OCI-LY3 (cell line): ENCODE measurements around the gene KAZN.

Experiments used
- H2AFZ ChIP-seq: fragments of 200-600, 300-600 bp; shearing (Covaris generic); 2 replicates; pipeline ENCODE4 v1.6.0; 2014; ENCODE audit warnings: antibody characterized with exemption, low read depth, low read length
- H3K27ac ChIP-seq: fragments of 200-600, 300-600 bp; sonication (generic); 2 replicates; pipeline ENCODE4 v1.5.1; 2014; ENCODE audit warnings: mild to moderate bottlenecking, low read length, moderate library complexity, mixed read lengths
- H3K27me3 ChIP-seq: fragments of 200-600, 300-600 bp; sonication (generic); 2 replicates; pipeline ENCODE4 v1.6.1; 2014; ENCODE audit warnings: low read depth, low read length, mixed read lengths
- H3K36me3 ChIP-seq: fragments of 200-600, 300-600 bp; sonication (generic); replicated peaks from 2 replicates; pipeline ENCODE3; 2014; ENCODE audit warnings: low read depth, low read length, mixed read lengths
- H3K4me1 ChIP-seq: fragments of 300-600, 200-600 bp; sonication (generic); 2 replicates; pipeline ENCODE4 v1.6.1; 2014; ENCODE audit warnings: low read length, mixed read lengths
- H3K4me2 ChIP-seq: fragments of 200-600, 300-600 bp; sonication (generic); 2 replicates; pipeline ENCODE4 v1.6.1; 2014; ENCODE audit warnings: low read length, mixed read lengths
- H3K4me3 ChIP-seq: fragments of 300-600, 200-600 bp; sonication (generic); 2 replicates; pipeline ENCODE4 v1.5.1; 2014; ENCODE audit warnings: antibody characterized with exemption, mild to moderate bottlenecking, low read length, moderate library complexity
- H3K79me2 ChIP-seq: fragments of 300-600, 200-600 bp; shearing (Covaris generic); 2 replicates; pipeline ENCODE4 v1.6.1; 2014; ENCODE audit warnings: mild to moderate bottlenecking, low read length, mixed read lengths
- H3K9ac ChIP-seq: fragments of 300-600, 200-600 bp; shearing (Covaris generic); 2 replicates; pipeline ENCODE4 v1.6.0; 2014; ENCODE audit warnings: mild to moderate bottlenecking, low read length, moderate library complexity
- H3K9me3 ChIP-seq: fragments of 200-600, 300-600 bp; shearing (Covaris generic); 2 replicates; pipeline ENCODE4 v1.6.1; 2014; ENCODE audit warnings: low read length, mixed read lengths; ENCODE audit not compliant: insufficient read depth
- H4K20me1 ChIP-seq: fragments of 200-600, 300-600 bp; sonication (generic); 2 replicates; pipeline ENCODE4 v1.6.1; 2016; ENCODE audit warnings: low read length, mixed read lengths; ENCODE audit not compliant: insufficient read depth
- CTCF ChIP-seq: fragments of 200-600, 300-600 bp; sonication (generic); IDR thresholded peaks from 2 replicates; pipeline ENCODE4 v1.5.1; 2014; ENCODE audit warnings: antibody characterized with exemption, low read length, low read depth
- EZH2phosphoT487 ChIP-seq: fragments of 200-600 bp; shearing (Covaris generic); IDR thresholded peaks from 2 replicates; pipeline ENCODE4 v1.6.1; 2018; ENCODE audit warnings: antibody characterized with exemption, mixed run types, low read depth

KAZN gene

GRCh38 chr1:14699620-14700019 is 101.1 kb downstream of the KAZN start:
- no peaks in the 10 kb centered on the region for H3K36me3 ChIP-seq
- H3K9me3 ChIP-seq = no peaks in the 10 kb centered on the region
- no peak overlapping the region for H3K4me3 ChIP-seq
- no peaks in the 10 kb centered on the region for H3K27me3 ChIP-seq
- no peak overlapping the region for H3K9ac ChIP-seq
- no peaks in the 10 kb centered on the region for H4K20me1 ChIP-seq
- H3K27ac ChIP-seq = no peak overlapping the region
- no peak overlapping the region for H3K4me2 ChIP-seq
- no peaks in the 10 kb centered on the region for H3K79me2 ChIP-seq
- TF ChIP-seq CTCF = no peak
- no peak overlapping the region for H2AFZ ChIP-seq
- no peaks in the 10 kb centered on the region for H3K4me1 ChIP-seq

- no peaks in the 10 kb centered on the region for H3K36me3 ChIP-seq
- no peaks in the 10 kb centered on the region for H4K20me1 ChIP-seq
- no peak overlapping the region for H3K27ac ChIP-seq
- H3K79me2 ChIP-seq = no peaks in the 10 kb centered on the region
- no peaks in the 10 kb centered on the region for H3K9me3 ChIP-seq
- no peaks in the 10 kb centered on the region for H3K27me3 ChIP-seq
- no peak overlapping the region for H3K4me3 ChIP-seq
- H3K4me1 ChIP-seq = no peaks in the 10 kb centered on the region
- no peak overlapping the region for H3K9ac ChIP-seq
- H3K4me2 ChIP-seq = no peak overlapping the region
- TF ChIP-seq CTCF (no peak), EZH2phosphoT487 (no peak)
- H2AFZ ChIP-seq = no peak overlapping the region
Measured at GRCh38 chr1:14704846-14705245, 106.4 kb downstream of the KAZN start.

GRCh38 chr1:14705824-14706223 is 107.3 kb downstream of the KAZN start:
- no peaks in the 10 kb centered on the region for H3K27me3 ChIP-seq
- H4K20me1 ChIP-seq = no peaks in the 10 kb centered on the region
- H3K79me2 ChIP-seq = no peaks in the 10 kb centered on the region
- no peaks in the 10 kb centered on the region for H3K4me1 ChIP-seq
- no peak overlapping the region for H3K4me3 ChIP-seq
- no peaks in the 10 kb centered on the region for H3K36me3 ChIP-seq
- H3K9ac ChIP-seq = no peak overlapping the region
- H3K9me3 ChIP-seq = no peaks in the 10 kb centered on the region
- TF ChIP-seq CTCF = no peak
- H2AFZ ChIP-seq = no peak overlapping the region
- no peak overlapping the region for H3K4me2 ChIP-seq
- no peak overlapping the region for H3K27ac ChIP-seq

GRCh38 chr1:14706631-14707030 is 108.1 kb downstream of the KAZN start:
- H3K9me3 ChIP-seq = no peaks in the 10 kb centered on the region
- no peak overlapping the region for H3K4me3 ChIP-seq
- H3K4me2 ChIP-seq = no peak overlapping the region
- H3K27me3 ChIP-seq = no peaks in the 10 kb centered on the region
- no peak overlapping the region for H2AFZ ChIP-seq
- TF ChIP-seq CTCF (no peak), EZH2phosphoT487 (no peak)
- H3K4me1 ChIP-seq = no peaks in the 10 kb centered on the region
- no peak overlapping the region for H3K9ac ChIP-seq
- no peaks in the 10 kb centered on the region for H3K36me3 ChIP-seq
- no peaks in the 10 kb centered on the region for H4K20me1 ChIP-seq
- H3K27ac ChIP-seq = no peak overlapping the region
- no peaks in the 10 kb centered on the region for H3K79me2 ChIP-seq
